Rectal smooth muscle tissue (tissue), 1 donor: ENCODE measurements around the gene GALE.

Source experiments
- H3K27ac ChIP-seq: one replicate; pipeline ENCODE4 v1.7.0; 2013; ENCODE audit warnings: low read depth, low read length, inconsistent platforms
- H3K27me3 ChIP-seq: one replicate; pipeline ENCODE4 v1.7.0; 2013; ENCODE audit warnings: low read length; ENCODE audit not compliant: control insufficient read depth, insufficient read depth
- H3K36me3 ChIP-seq: one replicate; pipeline ENCODE4 v1.7.0; 2013; ENCODE audit warnings: low read length; ENCODE audit not compliant: control insufficient read depth, insufficient read depth
- H3K4me1 ChIP-seq: one replicate; pipeline ENCODE4 v1.7.0; 2013; ENCODE audit warnings: low read length; ENCODE audit not compliant: control insufficient read depth, insufficient read depth
- H3K4me3 ChIP-seq: one replicate; pipeline ENCODE4 v1.7.0; 2013; ENCODE audit warnings: low read length
- H3K9ac ChIP-seq: one replicate; pipeline ENCODE4 v1.7.0; 2013; ENCODE audit warnings: low read length

GALE gene

DNA sequence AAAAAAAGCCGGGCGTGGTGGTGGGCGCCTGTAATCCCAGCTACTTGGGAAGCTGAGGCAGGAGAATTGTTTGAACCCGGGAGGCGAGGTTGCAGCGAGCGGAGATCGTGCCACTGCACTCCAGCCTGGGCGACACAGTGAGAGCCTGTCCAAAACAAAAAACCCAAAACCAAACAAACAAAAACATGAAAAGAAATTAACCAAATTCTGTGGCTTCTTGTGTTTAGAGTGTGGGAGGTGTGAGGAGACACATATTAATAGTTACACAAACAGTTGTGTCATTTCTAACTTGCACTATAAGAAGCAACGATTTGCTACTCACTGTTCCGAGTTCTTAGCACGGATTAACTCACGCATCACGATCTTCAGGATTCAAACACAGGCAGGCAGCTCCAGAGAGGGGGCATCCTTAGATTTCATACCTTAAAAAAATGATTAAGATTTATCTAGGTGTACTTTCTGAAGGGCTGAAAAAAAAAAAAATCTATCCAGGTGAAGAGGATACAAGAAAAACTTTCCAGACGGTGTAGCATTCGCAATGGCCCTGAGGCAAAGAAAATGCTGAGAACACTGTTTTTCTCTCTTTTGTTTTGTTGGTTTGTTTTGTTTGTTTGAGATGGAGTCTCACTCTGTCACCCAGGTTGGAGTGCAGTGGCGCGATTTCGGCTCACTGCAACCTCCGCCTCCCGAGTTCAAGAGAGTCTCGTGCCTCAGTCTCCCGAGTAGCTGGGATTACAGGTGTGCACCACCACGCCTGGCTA lies 25.4 kb upstream of the GALE start:
- Histone ChIP-seq H3K36me3 (no peaks in the 10 kb centered on the region), H3K4me1 (peaks cover 10% of the 10 kb centered on the region), H3K27ac (peak overlapping the region; percentile 96), H3K9ac (no peak overlapping the region), H3K27me3 (no peaks in the 10 kb centered on the region), H3K4me3 (peak overlapping the region; percentile 100)

DNA sequence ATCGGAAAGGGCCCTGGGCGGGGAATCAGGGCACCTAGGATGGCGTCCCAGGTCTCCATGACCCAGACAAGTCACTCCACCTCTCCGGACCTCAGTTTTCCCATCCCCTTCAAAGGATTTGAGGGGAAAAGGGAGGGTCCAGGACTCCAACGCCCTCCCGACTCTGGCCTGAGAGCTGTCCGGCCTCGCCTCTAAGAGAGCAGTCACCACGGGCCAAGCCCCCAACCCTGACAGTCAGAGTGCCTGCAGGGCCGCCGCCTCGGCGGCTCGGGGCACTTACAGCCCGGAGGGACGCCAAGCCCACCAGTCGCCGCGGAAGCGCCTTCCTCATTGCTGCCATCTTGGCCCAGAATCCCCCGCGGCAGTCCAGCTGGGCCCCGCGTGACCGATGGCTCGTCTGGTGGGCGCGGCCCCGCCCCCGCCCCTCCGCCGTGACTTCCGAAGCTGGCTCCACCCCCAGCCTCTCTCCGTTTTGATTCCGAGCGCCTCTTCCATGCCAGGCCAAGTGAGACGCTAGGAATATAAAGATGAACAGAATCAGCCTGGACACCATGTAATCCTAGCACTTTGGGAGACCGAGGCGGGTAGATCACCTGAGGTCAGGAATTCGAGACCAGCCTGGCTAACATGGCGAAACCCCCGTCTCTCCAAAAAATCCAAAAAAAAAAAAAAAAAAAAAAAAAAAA lies 24.7 kb upstream of the GALE start, which contains the start of gene HMGCL:
TSS of gene HMGCL (minus strand) at position 354 of the 686 bp plus-strand sequence. CDS start at position 340, 14 bp downstream.
- Histone ChIP-seq H3K36me3 (peaks cover under 1% of the 10 kb centered on the region), H3K27me3 (no peaks in the 10 kb centered on the region), H3K27ac (peak within 1 kb of the TSS; percentile 96), H3K9ac (peak within 1 kb of the TSS; percentile 100), H3K4me3 (peak within 1 kb of the TSS; percentile 100), H3K4me1 (peaks cover 10% of the 10 kb centered on the region)

DNA sequence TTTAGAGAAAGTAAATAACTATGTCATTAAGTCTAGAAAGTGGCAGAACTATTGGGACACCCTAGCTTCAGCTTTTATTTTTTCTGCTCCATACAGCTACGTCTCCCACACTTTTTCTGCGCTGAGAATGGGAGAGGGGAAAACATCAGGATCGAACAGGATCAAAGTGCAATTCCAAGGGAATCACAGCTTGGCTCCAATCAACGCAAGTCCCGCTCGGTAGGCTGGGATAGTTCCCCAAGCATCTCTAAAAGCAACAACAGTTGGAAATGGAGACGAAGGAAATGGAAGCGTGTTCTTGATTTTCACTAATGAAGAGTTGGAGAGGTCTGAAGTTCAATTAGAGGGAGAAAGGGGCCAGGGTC lies 24.1 kb upstream of the GALE start:
- Histone ChIP-seq H3K9ac (peak overlapping the region; percentile 100), H3K4me1 (peaks cover 10% of the 10 kb centered on the region), H3K36me3 (peaks cover 2% of the 10 kb centered on the region), H3K27me3 (no peaks in the 10 kb centered on the region), H3K27ac (peak overlapping the region; percentile 96), H3K4me3 (peak overlapping the region; percentile 100)

DNA sequence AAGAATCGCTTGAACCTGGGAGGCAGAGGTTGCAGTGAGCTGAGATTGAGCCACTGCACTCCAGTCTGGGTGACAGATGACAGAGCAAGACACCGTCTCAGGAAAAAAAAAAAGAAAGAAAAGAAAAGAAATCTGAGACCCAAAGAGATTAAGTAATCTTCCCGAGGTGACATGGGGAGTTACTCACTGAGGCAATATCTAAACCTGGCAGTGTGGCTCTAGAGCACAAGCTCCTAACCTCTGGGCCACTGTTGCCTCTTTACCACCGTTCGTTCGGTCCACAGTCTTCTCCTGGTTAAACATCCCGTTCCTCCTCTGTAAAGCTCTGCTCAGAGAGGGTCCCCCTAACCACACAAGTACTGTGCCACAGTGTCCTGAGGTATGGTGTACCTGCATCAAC lies 23.2 kb upstream of the GALE start:
- H3K4me3 ChIP-seq, result no peak overlapping the region
- H3K27me3 ChIP-seq, result no peaks in the 10 kb centered on the region
- peaks cover 4% of the 10 kb centered on the region for H3K36me3 ChIP-seq
- no peak overlapping the region for H3K9ac ChIP-seq
- no peak overlapping the region for H3K27ac ChIP-seq
- peaks cover 10% of the 10 kb centered on the region for H3K4me1 ChIP-seq

DNA sequence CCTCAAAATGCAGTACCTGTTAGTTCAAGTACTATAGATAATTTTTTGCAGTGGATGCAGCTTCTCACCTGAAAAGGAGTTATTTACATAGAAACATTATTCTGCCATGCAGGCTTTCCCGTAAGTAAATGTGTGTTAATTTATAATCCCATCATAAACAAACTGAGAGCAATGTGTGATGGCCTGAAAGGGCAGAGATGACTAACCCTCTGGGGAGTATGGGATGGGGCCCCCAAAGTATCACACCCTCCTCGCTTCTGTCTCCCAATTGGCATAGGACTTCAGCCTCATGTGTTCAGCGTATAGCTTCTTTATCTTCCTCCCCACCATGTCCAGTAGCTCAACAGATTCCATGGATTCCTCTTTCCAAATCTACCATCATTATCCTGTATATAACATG lies 17.1 kb upstream of the GALE start:
- H3K4me1 ChIP-seq, result no peaks in the 10 kb centered on the region
- H3K27ac ChIP-seq, result no peak overlapping the region
- H3K9ac ChIP-seq, result no peak overlapping the region
- peaks cover 32% of the 10 kb centered on the region for H3K36me3 ChIP-seq
- H3K4me3 ChIP-seq, result no peak overlapping the region
- no peaks in the 10 kb centered on the region for H3K27me3 ChIP-seq

DNA sequence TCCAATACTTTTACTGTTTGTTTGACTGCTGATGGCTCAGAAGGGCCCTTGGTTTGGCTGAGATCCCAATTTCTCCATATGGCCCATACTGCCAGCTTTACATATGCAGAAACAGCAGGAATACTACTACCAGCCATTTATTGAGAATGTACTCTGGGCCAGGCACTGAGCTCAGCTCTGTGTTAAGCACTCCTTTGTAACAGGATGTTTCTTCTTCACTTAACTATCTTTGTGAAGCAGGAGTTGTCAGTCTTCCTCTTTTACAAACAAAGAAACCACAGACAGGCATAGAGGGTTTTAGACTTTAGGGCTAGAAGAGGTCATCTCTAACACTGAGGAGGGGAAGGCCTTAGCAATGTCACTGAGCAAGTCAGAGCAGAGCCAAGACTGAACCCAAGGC lies 16.4 kb upstream of the GALE start:
- H3K4me1 ChIP-seq, result no peaks in the 10 kb centered on the region
- no peak overlapping the region for H3K27ac ChIP-seq
- H3K9ac ChIP-seq, result no peak overlapping the region
- no peaks in the 10 kb centered on the region for H3K27me3 ChIP-seq
- H3K4me3 ChIP-seq, result no peak overlapping the region
- peaks cover 37% of the 10 kb centered on the region for H3K36me3 ChIP-seq

DNA sequence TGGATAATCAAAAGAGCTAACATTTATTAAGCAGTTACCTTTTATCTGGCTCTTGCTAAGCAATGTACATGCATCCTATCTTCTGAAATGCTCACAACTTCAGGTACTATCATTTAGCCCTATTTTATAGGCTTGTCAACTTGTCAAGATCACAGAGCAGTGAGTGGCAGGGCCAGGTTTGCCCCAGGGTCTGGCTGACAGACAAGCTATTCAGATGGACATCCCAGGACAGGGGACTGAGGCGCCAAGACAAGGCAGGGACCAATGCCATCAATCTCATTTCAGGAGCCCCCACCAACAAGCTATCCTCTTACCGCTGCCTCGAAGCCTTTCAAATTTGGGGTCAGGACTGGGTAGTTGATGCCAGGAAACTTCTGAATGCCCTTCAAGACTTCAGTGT lies 15.8 kb upstream of the GALE start:
- Histone ChIP-seq H3K27ac (no peak overlapping the region), H3K4me3 (no peak overlapping the region), H3K4me1 (no peaks in the 10 kb centered on the region), H3K36me3 (peaks cover 39% of the 10 kb centered on the region), H3K9ac (no peak overlapping the region), H3K27me3 (no peaks in the 10 kb centered on the region)

DNA sequence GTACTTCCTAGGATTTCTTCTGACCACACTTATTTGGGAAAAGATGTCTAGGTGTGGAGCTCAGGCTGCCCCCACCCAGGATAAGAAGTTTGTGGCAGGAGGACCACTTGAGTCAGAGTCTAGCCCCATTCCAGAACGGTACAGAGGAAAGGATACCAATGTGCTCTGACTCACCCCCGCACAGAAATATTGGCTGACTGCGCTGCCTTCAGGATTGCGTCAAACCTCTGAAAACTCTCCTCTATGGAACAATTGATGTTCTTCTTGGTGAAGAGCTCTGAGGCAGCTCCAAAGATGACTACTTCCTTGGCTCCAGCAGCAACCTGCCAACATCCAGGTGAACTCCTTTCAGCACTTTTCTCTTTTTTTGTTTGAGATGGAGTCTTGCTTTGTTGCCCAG lies 13.5 kb upstream of the GALE start:
- Histone ChIP-seq H3K36me3 (peaks cover 41% of the 10 kb centered on the region), H3K4me3 (no peak overlapping the region)

DNA sequence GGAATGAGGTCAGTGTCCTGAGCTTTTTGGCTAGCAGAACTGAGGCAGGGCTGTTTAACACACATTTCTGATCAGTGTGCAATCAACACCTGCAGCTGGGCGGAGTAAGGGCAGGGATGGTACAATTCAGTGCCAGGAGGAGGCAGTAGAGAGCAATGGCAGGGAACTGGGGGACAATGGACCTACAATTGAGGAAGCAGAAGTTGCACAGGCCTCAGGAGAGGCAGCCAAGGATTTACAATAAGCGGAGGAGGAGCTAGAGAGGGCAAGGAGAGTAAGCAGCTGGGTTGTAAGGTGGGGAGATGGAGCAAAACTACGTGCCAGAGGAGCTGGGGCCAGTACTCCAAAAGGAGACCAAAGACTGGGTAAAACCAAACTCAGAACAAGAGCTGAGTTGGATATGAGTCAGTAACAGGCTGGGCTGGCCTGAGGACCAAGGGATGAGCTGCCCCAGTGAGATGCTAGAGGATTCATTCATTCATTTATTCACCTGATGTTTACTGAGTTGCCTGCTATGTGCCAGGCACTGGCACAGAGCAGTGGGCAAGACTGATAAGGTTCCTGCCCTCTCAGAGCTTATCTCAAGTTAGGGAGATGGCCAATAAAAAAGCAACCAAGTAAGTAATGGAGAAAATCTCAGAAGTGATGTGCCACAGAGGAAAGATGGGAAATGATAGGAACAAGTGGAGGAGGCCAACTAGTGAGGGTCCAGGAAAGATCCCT lies 10.4 kb upstream of the GALE start:
- H3K9ac ChIP-seq, result no peak overlapping the region
- H3K4me3 ChIP-seq, result no peak overlapping the region
- no peak overlapping the region for H3K27ac ChIP-seq
- no peaks in the 10 kb centered on the region for H3K4me1 ChIP-seq
- no peaks in the 10 kb centered on the region for H3K27me3 ChIP-seq
- H3K36me3 ChIP-seq, result peaks cover 25% of the 10 kb centered on the region

More for the DNA sequence above, 13.5 kb upstream of the GALE start:
- no peaks in the 10 kb centered on the region for H3K27me3 ChIP-seq
- H3K9ac ChIP-seq, result no peak overlapping the region
- H3K27ac ChIP-seq, result no peak overlapping the region
- no peaks in the 10 kb centered on the region for H3K4me1 ChIP-seq

DNA sequence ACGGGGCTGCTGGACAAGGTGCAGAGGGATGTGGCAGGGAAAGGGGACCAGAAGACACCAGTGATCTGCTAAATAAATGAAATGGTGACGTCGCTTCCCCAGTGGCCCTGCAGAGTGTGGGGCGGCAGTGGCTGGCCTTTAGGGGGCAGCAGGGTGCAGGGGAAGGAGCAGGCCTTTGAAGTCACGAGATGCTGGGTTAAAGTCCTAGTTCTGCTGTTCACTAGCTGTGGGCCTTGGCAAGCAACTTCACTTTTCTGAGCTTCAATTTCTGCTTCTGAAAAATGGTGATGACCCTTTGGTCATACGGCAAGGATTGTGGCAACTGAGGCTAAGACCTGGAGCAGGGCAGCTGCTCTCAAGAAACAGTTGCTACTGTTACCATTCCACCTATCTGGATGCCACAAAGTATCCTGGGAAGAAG lies 9.2 kb upstream of the GALE start:
- no peaks in the 10 kb centered on the region for H3K4me1 ChIP-seq
- H3K9ac ChIP-seq, result no peak overlapping the region
- no peak overlapping the region for H3K27ac ChIP-seq
- no peaks in the 10 kb centered on the region for H3K27me3 ChIP-seq
- H3K36me3 ChIP-seq, result peaks cover 22% of the 10 kb centered on the region
- H3K4me3 ChIP-seq, result no peak overlapping the region

DNA sequence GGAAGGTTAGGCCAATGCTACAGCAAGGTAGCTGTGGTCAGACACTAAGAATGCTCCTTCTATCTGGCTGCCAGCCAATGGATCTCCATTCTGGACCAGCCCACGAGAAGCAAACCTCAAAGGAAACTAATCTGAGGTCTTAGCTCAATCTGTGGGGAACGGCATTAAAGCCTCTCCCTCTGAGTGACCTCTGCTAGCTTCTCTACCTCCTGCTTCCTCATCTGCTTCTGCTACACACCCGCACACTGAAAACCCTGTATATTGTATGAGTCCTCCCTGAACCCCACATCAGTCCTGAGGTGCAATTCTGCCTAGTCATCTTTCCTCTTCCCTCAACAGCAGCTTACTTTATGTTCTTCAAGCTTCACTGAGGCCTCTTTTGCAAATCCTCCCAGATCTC lies 6.9 kb upstream of the GALE start:
- H3K9ac ChIP-seq, result no peak overlapping the region
- H3K36me3 ChIP-seq, result peaks cover 16% of the 10 kb centered on the region

DNA sequence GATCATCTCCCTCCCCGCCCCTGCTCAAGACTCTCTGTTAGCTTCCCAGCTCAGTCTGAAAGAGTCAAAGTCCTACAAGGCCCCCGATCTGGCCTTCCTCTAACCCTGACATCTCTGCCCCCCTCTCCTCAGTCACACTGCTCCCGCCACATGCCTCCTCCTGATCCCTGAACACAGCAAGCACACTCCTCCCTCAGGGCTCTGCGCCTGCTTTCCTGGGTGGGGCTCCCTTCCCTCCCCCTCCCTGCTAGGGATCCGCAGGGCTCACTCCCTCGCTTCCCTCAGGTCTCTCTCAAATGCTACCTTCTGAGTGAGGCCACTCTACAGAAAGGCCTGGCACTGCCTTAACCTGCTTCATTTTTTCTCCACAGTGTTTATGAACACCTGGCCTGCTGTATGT lies 5.7 kb upstream of the GALE start:
- no peak overlapping the region for H3K9ac ChIP-seq
- no peak overlapping the region for H3K27ac ChIP-seq
- H3K27me3 ChIP-seq, result no peaks in the 10 kb centered on the region
- H3K36me3 ChIP-seq, result peaks cover 9% of the 10 kb centered on the region
- H3K4me3 ChIP-seq, result no peak overlapping the region
- H3K4me1 ChIP-seq, result peaks cover 3% of the 10 kb centered on the region

More for the DNA sequence above, 6.9 kb upstream of the GALE start:
- no peaks in the 10 kb centered on the region for H3K4me1 ChIP-seq
- no peak overlapping the region for H3K27ac ChIP-seq
- no peaks in the 10 kb centered on the region for H3K27me3 ChIP-seq
- H3K4me3 ChIP-seq, result no peak overlapping the region
